Jurkat, Clone E6-1 (cell line): ENCODE measurements around the gene SYNGR4.
A peak's percentile ranks its signal among the peaks of the same experiment; 100 is the strongest.

Experiments used
- DNase-seq: peaks from one replicate; pipeline ENCODE4 v3.0.0-alpha.2; 2011; ENCODE audit warnings: low read depth, low spot score
- H3K4me3 ChIP-seq: 2 replicates; pipeline ENCODE4 v1.5.1; 2011; ENCODE audit warnings: mild to moderate bottlenecking, low read length, control low read depth, moderate library complexity

SYNGR4 gene

GRCh38 chr19:48392860-48393558, 28.8 kb downstream of the SYNGR4 start:
- H3K4me3 ChIP-seq: no peak overlapping the region
- no peak for DNase-seq

- DNase-seq: no peak
- H3K4me3 ChIP-seq: peak within 1 kb of the TSS; percentile 3; the same call in 1 of the 2 replicates
Measured at GRCh38 chr19:48393559-48394330, 29.6 kb downstream of the SYNGR4 start, which contains the start of gene GRIN2D. TSS of gene GRIN2D (plus strand) at chr19:48393668. CDS start at chr19:48398393, 4,725 bp downstream.

DNA sequence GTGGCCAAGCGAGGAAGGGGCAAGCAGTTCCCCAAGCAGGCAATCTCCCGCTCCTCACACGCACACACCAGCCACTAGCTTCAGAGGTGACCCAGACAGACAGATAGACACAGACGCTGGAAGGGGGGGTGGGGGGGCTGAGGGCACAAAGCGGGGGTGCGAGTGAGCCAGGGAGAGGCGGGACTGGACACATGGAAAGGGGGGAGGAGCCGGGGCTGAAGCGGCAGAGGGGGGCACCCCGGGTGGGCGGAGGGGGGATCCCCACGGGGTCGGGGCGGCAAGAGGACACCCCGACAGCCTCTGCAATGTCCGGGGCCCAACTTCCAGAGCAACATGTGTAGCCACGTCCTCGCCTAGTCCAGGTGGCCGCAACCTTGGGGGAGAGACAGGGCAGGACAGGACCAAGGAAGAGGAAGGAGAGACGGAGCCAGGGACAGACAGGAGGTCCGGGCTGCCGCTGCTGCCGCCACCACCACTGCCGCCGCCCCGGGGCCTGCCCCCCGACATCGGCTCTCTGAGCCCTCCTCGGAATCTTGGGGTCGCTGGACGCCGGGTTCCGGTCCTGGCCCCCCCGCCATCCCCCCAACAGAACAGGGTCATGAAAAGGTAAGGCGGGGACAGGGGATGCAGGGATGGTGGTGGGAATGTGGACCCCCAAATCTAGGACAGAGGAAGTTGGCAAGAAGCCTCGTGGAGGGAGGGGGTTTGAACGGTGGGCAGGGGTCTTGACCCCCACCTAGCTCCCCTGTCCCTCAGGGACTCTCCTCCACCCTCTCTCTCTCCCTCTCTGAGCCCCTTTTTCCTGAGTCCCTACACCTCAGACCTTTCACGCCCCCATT, 30.4 kb downstream of the SYNGR4 start:
- H3K4me3 ChIP-seq: no peak overlapping the region
- no peak for DNase-seq

DNA sequence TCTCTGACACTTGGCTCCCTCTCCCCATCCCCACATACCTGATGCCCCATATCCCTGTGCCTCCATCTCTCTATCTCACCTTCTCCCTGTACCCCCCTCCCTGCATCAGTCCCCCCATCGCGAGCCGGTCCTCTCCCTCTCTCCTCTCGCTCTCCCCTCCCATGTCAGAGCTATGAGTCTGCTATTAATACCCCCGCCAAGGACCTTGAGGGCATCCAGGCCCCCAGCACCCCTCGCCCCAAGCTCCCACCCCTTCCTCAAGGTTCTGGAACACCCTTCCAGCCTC, 30.9 kb downstream of the SYNGR4 start:
- no peak overlapping the region for H3K4me3 ChIP-seq
- DNase-seq: no peak

DNA sequence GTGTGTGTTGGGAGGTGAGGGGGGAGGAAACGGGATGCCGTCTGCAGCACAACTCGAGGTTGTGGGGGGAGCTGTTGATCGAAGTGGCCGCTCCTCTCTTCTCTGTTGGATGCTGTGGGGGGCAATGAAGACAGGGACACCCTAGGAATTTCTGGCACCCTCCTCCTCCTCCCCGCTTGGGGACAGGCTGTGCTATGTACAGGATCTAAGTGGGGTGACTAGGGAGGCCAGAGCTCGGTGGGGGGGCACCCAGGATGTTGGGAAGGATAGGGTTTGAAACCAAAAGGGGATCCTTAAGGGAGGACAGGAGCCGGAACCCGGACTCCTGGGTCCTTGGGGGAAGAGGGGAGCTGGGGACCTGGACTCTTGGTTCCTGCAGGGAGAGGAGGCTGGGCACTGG, 31.3 kb downstream of the SYNGR4 start:
- H3K4me3 ChIP-seq: no peak overlapping the region
- DNase-seq: no peak

DNA sequence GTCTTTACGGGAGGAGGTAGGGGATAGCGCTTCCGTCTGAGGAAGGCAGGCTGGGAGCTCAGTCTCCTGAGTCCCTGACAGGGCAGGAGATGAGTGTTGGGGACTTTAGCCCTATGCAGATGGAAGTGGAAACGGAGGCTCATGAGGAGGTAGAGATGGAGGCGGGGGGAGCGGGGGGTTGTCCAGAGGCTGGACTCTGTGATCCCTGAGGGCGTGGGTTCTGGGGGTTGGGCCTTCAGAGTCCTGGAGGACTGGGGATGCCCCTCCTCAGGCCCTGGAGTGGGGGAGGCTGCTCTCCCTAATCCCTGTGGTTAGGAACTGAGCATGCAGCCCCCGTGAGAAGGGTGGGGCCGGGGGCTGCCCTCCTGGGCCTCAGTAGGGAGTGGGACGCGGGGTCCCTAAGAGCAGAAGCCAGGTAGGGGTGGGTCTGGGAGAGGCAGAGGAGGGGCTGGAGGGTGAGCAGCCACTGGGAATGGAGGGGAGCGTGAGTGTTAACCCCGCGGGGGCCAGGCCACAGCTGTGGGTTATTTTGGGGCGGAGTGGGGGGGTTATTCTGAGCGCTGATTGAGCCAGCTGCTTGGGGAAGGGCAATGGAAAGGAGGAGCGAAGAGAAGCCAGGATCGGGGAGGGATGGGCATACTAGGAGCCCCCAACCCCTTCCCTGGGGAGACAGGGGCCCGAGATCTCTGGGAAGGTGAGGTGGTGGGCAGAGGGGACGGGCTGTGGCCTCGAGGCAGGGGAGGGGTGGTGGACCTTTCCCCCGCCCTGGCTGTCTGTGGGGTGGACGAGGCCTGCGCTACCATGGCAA, 32.1 kb downstream of the SYNGR4 start:
- H3K4me3 ChIP-seq: no peak overlapping the region
- DNase-seq: no peak

- H3K4me3 ChIP-seq: no peak overlapping the region
- DNase-seq: no peak
Measured at GRCh38 chr19:48396824-48397176, 32.6 kb downstream of the SYNGR4 start.

DNA sequence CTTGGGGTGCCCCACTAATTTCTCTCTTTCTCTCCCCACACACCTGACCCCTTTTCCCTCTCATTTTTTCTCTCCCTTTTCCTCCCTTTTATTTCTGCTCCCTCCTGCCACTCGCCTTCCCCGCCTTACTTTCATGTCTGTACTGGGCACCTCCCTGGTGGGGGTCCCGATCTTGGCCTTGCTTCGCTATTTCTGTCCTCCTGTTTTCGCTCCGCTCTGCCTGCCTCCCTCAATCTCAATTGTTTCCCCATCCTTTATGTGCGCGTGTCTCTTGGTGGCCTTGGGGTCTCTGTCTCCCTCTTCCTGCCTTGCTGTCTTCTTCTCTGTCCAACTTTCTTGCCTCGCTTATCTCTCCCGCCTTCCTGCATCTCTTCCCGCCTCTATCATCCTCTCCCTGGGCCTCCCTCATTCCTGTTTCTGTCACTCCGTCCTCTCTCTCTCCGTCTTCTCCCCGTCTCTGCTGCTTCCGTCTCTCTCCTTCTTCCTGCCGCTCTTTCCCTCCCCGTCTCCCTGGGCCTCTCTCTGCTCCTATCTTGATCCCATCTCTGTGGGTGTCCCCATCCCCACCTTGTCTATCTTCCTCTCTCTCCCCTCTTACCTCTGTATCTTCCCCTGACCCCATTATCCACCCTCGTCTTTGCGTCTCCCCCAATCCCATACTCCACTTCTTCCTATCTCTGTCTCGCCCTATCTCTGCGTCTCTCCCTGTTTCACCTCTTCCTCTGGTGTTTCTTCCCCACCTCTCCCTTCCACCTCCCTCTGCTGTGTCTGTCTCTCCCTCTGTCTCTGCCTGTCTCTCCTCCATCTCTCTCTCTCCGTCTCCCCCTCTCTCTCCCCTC, 33.3 kb downstream of the SYNGR4 start:
- H3K4me3 ChIP-seq: peak overlapping the region; percentile 51
- no peak for DNase-seq

- DNase-seq: no peak
- H3K4me3 ChIP-seq: peak overlapping the region; percentile 51
Measured at GRCh38 chr19:48398102-48398374, 33.9 kb downstream of the SYNGR4 start.

GRCh38 chr19:48398375-48399235, 34.4 kb downstream of the SYNGR4 start:
- DNase-seq: peak; percentile 73
- peak overlapping the region; percentile 51 for H3K4me3 ChIP-seq

GRCh38 chr19:48400018-48400742, 36.0 kb downstream of the SYNGR4 start:
- no peak for DNase-seq
- H3K4me3 ChIP-seq: no peak overlapping the region

GRCh38 chr19:48401287-48401686, 37.1 kb downstream of the SYNGR4 start:
- no peak overlapping the region for H3K4me3 ChIP-seq
- no peak for DNase-seq

GRCh38 chr19:48403606-48404005, 39.4 kb downstream of the SYNGR4 start:
- peak; percentile 70 for DNase-seq
- no peak overlapping the region for H3K4me3 ChIP-seq

DNA sequence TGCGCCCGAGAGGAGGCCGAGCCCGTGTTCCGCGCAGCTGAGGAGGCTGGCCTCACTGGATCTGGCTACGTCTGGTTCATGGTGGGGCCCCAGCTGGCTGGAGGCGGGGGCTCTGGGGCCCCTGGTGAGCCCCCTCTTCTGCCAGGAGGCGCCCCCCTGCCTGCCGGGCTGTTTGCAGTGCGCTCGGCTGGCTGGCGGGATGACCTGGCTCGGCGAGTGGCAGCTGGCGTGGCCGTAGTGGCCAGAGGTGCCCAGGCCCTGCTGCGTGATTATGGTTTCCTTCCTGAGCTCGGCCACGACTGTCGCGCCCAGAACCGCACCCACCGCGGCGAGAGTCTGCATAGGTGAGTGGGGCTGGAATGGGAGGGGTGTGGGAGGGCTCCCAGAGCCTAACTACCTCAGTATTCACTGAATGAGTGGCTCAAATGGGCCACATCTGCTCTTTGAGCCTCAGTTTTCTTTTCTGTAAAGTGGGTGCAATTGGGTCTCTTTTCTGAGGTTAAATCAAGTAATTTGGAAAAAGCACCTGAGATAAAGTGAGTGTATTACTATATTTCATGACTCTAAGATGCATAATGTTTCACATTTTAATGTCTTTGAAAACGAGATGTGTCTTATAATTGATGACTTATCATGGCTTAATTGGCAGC, 41.0 kb downstream of the SYNGR4 start:
- H3K4me3 ChIP-seq: no peak overlapping the region
- no peak for DNase-seq

DNA sequence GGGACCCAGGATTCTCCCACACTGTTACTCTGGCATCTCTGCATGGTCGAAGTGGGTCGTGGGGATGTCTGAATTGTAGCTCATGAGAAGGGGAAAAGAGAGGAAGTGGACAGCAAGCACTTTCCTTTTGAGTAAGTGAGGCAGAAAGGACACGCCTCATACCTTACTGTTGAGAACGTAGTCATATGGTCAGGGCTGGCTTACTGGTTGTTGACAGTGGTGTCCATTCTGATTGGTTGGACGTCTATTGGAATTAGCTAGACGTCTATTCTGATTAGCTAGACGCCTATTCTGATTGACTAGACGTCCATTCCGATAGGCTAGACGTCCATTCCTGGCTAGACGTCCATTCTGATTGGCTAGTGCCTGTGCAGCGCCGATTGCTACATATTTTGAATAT, 41.7 kb downstream of the SYNGR4 start:
- no peak overlapping the region for H3K4me3 ChIP-seq
- no peak for DNase-seq

GRCh38 chr19:48413879-48414587, 49.9 kb downstream of the SYNGR4 start:
- no peak overlapping the region for H3K4me3 ChIP-seq
- no peak for DNase-seq
